Vagina (tissue), 2 donors: Measurements from ENCODE around the gene DTD2. TPM values are rescaled to one million over a fixed set of nuclear protein-coding genes. Genes with fewer than 3 reads are reported as not detected.
"Not testable (repeated sequence)": the region's sequence is repeated elsewhere in the genome, so short reads cannot be mapped to it uniquely, and the experiment has no call there.

ENCODE experiments used
- DNase-seq, 2 donors: peaks; one replicate each; pipeline ENCODE4 v3.0.0-alpha.2; 2017; ENCODE audit errors: extremely low spot score in 2 of 2
- H3K27ac ChIP-seq: fragments of 200-600 bp; sonication (generic); one replicate; pipeline ENCODE4 v1.5.1; 2019
- H3K27me3 ChIP-seq: fragments of 200-600 bp; sonication (generic); one replicate; pipeline ENCODE4 v1.5.1; 2019
- H3K36me3 ChIP-seq, 2 donors: fragments of 200-600 bp; sonication (generic); one replicate each; pipeline ENCODE4 v1.5.1; 2017 to 2019
- H3K4me1 ChIP-seq: fragments of 200-600 bp; sonication (generic); one replicate; pipeline ENCODE4 v1.5.1; 2019
- H3K4me3 ChIP-seq, 2 donors: fragments of 200-600 bp; sonication (generic); 1 replicate in 1 of 2; 2 replicates in 1 of 2; pipeline ENCODE4 v1.5.1; 2016 to 2019
- H3K9me3 ChIP-seq: fragments of 200-600 bp; sonication (generic); one replicate; pipeline ENCODE4 v1.5.1; 2019
- POLR2A ChIP-seq, 2 donors: fragments of 450-650 bp; IDR thresholded peaks; one replicate each; pipeline ENCODE4 v1.6.1; 2017; ENCODE audit warnings: antibody characterized with exemption in 2 of 2, mild to moderate bottlenecking in 2 of 2, moderate library complexity in 2 of 2
- POLR2AphosphoS5 ChIP-seq, 2 donors: sonication (generic); formaldehyde crosslinking; IDR thresholded peaks; one replicate each; pipeline ENCODE4 v1.9.0; 2017; ENCODE audit warnings: antibody characterized with exemption in 2 of 2, mild to moderate bottlenecking in 2 of 2, low read depth in 1 of 2; ENCODE audit not compliant: insufficient read depth in 1 of 2
- intact Hi-C: fragments of 100-400 bp; cut with DNase I; formaldehyde crosslinking; loops from one replicate; pipeline ENCODE4 v1.15.1; 2023
- total RNA-seq: library from RNA; depleted of rRNA; stranded (reverse); fragments of >200 nt; gene quantifications from one replicate; pipeline ENCODE4 v1.2.3, GENCODE V29; 2016
- TF ChIP-seq, protein P1 (sequence below), 3 experiments: fragments of 450-650 bp in 2 of 3; fragments of 200-600 bp in 1 of 3; sonication (generic) in 1 of 3; IDR thresholded peaks; one replicate each; pipeline ENCODE4 v1.5.1; 2017 to 2019; ENCODE audit warnings: antibody characterized with exemption in 3 of 3, mild to moderate bottlenecking in 2 of 3, moderate library complexity in 2 of 3

Gene DTD2
- total RNA-seq, 1 donor from 2014 or later = 31.7 TPM

DNA sequence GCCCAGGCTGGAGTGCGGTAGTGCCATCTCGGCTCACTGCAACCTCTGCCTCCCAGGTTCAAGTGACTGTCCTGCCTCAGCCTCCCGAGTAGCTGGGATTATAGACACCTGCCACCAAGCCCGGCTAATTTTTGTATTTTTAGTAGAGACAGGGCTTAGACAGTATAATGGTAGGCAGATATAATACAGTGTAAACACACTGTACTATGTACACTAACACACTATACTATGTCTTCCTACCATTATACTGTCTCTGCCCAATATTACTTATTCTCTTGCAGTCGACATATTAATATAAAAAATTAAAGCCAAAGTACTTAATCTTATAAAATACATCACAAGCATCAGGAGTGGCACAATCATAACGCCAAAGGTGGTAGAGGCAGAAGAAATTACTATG, 15.0 kb downstream of the DTD2 start:
- Histone ChIP-seq H3K36me3 (no peaks in the 10 kb centered on the region), H3K4me3 (no peak overlapping the region), H3K27ac (no peak overlapping the region), H3K4me1 (no peaks in the 10 kb centered on the region), H3K9me3 (no peaks in the 10 kb centered on the region), H3K27me3 (no peaks in the 10 kb centered on the region)
- DNase-seq = no peak
- intact Hi-C loops = no loop called here
- TF ChIP-seq, protein P1, sequence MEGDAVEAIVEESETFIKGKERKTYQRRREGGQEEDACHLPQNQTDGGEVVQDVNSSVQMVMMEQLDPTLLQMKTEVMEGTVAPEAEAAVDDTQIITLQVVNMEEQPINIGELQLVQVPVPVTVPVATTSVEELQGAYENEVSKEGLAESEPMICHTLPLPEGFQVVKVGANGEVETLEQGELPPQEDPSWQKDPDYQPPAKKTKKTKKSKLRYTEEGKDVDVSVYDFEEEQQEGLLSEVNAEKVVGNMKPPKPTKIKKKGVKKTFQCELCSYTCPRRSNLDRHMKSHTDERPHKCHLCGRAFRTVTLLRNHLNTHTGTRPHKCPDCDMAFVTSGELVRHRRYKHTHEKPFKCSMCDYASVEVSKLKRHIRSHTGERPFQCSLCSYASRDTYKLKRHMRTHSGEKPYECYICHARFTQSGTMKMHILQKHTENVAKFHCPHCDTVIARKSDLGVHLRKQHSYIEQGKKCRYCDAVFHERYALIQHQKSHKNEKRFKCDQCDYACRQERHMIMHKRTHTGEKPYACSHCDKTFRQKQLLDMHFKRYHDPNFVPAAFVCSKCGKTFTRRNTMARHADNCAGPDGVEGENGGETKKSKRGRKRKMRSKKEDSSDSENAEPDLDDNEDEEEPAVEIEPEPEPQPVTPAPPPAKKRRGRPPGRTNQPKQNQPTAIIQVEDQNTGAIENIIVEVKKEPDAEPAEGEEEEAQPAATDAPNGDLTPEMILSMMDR (IDR thresholded peaks at IDR 0.05) = no peak
- no peak for TF ChIP-seq POLR2A (IDR thresholded peaks at IDR 0.05)
- TF ChIP-seq POLR2AphosphoS5 (IDR thresholded peaks at IDR 0.05; ENCODE audit: insufficient read depth in 1 of 2, low read depth in 1 of 2) = no peak

DNA sequence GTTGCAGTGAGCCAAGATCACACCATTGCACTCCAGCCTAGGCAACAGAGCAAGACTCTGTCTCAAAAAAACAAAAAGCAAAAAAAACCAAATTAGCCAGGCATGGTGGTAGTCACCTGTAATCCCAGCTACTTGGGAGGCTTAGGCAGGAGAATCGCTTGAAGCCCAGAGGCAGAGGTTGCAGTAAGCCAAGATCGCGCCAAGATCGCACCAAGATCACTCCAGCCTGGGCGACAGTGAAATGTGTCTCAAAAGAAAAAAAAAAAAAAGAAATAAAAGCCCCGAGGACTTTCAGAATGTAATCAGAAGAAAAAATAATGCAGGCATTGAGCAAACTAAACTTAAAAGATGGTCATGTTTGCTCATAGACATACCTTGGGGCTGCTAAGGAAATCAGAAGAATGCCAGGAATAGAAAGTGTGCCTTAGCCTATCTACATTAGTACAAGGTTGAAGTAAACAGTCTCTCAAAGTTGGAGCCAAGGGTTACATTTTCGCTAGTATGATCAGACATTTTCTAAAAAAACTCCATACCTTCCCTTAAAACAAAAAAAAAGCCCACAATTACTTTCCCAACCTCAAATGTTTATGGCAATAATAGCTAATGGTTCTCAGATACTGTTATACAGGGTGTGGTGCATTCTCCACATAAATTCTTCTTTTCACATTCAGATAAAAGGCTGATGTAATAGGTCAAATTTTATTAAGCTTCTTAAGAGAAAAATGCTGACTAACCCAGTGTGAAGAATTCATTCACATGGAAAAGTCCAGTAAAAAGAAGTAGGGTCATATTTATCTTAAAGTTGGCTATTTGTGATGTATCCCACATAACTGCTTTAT, 15.8 kb downstream of the DTD2 start:
- Histone ChIP-seq H3K9me3 (no peaks in the 10 kb centered on the region), H3K27ac (no peak overlapping the region), H3K27me3 (no peaks in the 10 kb centered on the region), H3K36me3 (no peaks in the 10 kb centered on the region), H3K4me1 (no peaks in the 10 kb centered on the region), H3K4me3 (no peak overlapping the region)
- intact Hi-C loops = no loop called here
- no peak for DNase-seq
- TF ChIP-seq, protein P1 (IDR thresholded peaks at IDR 0.05) = no peak
- TF ChIP-seq POLR2A (IDR thresholded peaks at IDR 0.05) = no peak
- no peak for TF ChIP-seq POLR2AphosphoS5 (IDR thresholded peaks at IDR 0.05; ENCODE audit: insufficient read depth in 1 of 2, low read depth in 1 of 2)

DNA sequence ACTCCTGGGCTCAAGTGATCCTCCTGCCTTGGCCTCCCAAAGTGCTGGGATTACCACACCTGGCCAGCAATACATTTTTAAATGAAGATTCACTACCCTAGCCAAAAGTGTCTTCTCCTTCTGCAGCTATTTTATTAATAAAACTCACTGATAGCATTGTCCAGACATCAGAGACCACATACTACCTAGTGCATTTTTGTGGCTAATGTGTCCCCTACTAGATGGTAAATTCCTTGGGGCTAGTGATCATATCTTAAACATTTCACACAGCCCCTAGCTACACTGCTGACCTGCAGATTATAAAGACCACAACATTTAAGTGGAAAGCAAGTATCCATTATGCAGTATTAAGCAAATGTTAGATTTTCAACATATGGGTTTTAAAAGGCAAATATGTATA, 17.0 kb downstream of the DTD2 start:
- H3K4me3 ChIP-seq = no peak overlapping the region
- H3K9me3 ChIP-seq = no peaks in the 10 kb centered on the region
- no peak overlapping the region for H3K27ac ChIP-seq
- no peak for DNase-seq
- H3K4me1 ChIP-seq = peaks cover 8% of the 10 kb centered on the region
- H3K27me3 ChIP-seq = no peaks in the 10 kb centered on the region
- intact Hi-C loops = no loop called here
- TF ChIP-seq POLR2A (IDR thresholded peaks at IDR 0.05) (no peak), POLR2AphosphoS5 (IDR thresholded peaks at IDR 0.05; ENCODE audit: insufficient read depth in 1 of 2, low read depth in 1 of 2) (no peak)
- TF ChIP-seq, protein P1 (IDR thresholded peaks at IDR 0.05) = no peak
- no peaks in the 10 kb centered on the region for H3K36me3 ChIP-seq

DNA sequence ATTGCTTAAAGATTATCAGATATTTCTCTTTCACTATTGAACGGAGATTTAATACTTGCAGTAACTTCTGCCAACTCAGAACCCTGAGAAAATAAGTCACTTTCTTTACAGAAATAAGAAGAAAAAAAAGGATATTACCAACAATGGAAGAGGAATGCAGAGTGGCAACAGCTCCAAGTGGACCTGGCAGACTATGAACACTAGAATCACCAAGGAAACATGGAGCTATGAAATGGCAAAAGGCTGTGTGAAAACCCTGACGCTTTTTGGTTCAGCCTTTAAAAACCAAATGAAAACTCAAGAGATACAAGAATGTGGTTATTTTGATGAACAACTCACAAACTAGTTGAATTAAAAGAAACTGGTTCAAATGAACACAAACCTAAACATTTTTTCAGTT, 17.7 kb downstream of the DTD2 start:
- Histone ChIP-seq H3K4me1 (peaks cover 8% of the 10 kb centered on the region), H3K4me3 (no peak overlapping the region), H3K27ac (no peak overlapping the region), H3K36me3 (no peaks in the 10 kb centered on the region), H3K27me3 (no peaks in the 10 kb centered on the region), H3K9me3 (no peaks in the 10 kb centered on the region)
- intact Hi-C loops = no loop called here
- no peak for TF ChIP-seq POLR2AphosphoS5 (IDR thresholded peaks at IDR 0.05; ENCODE audit: insufficient read depth in 1 of 2, low read depth in 1 of 2)
- TF ChIP-seq, protein P1 (IDR thresholded peaks at IDR 0.05) = no peak
- TF ChIP-seq POLR2A (IDR thresholded peaks at IDR 0.05) = no peak
- DNase-seq = no peak

DNA sequence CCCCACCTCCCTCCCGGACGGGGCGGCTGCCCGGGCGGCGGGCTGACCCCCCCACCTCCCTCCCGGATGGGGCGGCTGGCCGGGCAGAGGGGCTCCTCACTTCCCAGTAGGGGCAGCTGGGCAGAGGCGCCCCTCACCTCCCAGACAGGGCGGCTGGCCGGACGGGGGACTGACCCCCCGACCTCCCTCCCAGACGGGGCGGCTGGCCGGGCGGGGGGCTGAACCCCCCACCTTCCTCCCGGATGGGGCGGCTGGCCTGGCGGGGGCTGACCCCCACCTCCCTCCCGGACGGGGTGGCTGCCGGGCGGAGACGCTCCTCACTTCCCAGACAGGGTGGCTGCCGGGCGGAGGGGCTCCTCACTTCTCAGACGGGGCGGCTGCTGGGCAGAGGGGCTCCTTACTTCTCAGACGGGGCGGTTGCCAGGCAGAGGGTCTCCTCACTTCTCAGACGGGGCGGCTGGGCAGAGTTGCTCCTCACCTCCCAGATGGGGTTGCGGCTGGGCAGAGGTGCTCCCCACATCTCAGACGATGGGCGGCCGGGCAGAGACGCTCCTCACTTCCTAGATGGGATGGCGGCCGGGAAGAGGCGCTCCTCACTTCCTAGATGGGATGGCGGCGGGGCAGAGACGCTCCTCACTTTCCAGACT, 20.1 kb downstream of the DTD2 start:
- H3K9me3 ChIP-seq, H3K4me1 ChIP-seq, intact Hi-C loops, H3K36me3 ChIP-seq, DNase-seq, H3K4me3 ChIP-seq, H3K27me3 ChIP-seq, H3K27ac ChIP-seq: not testable (repeated sequence)
